OCI-LY3 (cell line): ENCODE data around the gene GPRC5B.

ENCODE experiments used
- CTCF ChIP-seq: fragments of 200-600, 300-600 bp; sonication (generic); IDR thresholded peaks from 2 replicates; pipeline ENCODE4 v1.5.1; 2014; ENCODE audit warnings: antibody characterized with exemption, low read length, low read depth
- EZH2phosphoT487 ChIP-seq: fragments of 200-600 bp; shearing (Covaris generic); IDR thresholded peaks from 2 replicates; pipeline ENCODE4 v1.6.1; 2018; ENCODE audit warnings: antibody characterized with exemption, mixed run types, low read depth

GRCh38 chr16:19823322-19823721 lies 61.3 kb downstream of the GPRC5B start:
- TF ChIP-seq CTCF (no peak), EZH2phosphoT487 (no peak)
